Subcutaneous abdominal adipose tissue (tissue), 5 donors: ENCODE data around the gene POLR3C.
A peak's percentile ranks its signal among the peaks of the same experiment; 100 is the strongest.

ENCODE experiments used
- H3K27ac ChIP-seq: one replicate; pipeline ENCODE4 v1.7.0; 2013; ENCODE audit warnings: low read depth, mild to moderate bottlenecking, inconsistent platforms, low read length, moderate library complexity
- H3K27me3 ChIP-seq, 5 donors: one replicate each; pipeline ENCODE4 v1.7.0; 2013; ENCODE audit warnings: low read length in 5 of 5, inconsistent platforms in 1 of 5; ENCODE audit not compliant: control insufficient read depth in 5 of 5, insufficient read depth in 4 of 5
- H3K36me3 ChIP-seq, 5 donors: one replicate each; pipeline ENCODE4 v1.7.0; 2013; ENCODE audit warnings: low read length in 5 of 5; ENCODE audit not compliant: control insufficient read depth in 5 of 5, insufficient read depth in 5 of 5
- H3K4me1 ChIP-seq, 5 donors: one replicate each; pipeline ENCODE4 v1.7.0; 2013; ENCODE audit warnings: low read length in 5 of 5, mild to moderate bottlenecking in 3 of 5, moderate library complexity in 1 of 5; ENCODE audit not compliant: control insufficient read depth in 5 of 5, insufficient read depth in 5 of 5
- H3K4me3 ChIP-seq, 5 donors: one replicate each; pipeline ENCODE4 v1.7.0; 2013; ENCODE audit warnings: low read length in 5 of 5, low read depth in 1 of 5
- H3K9ac ChIP-seq, 5 donors: one replicate each; pipeline ENCODE4 v1.7.0; 2013; ENCODE audit warnings: low read length in 5 of 5, mild to moderate bottlenecking in 4 of 5, moderate library complexity in 3 of 5
- H3K9me3 ChIP-seq, 5 donors: one replicate each; pipeline ENCODE4 v1.7.0; 2013; ENCODE audit warnings: low read length in 5 of 5; ENCODE audit not compliant: control insufficient read depth in 5 of 5
- donor health status: healthy.
- donor health status: healthy.
- donor health status: healthy.
- donor health status: healthy.
- donor health status: healthy.

Gene POLR3C

GRCh38 chr1:145859491-145860023 lies 35.6 kb downstream of the POLR3C start:
- peak overlapping the region; percentile 74 to 90 (median 84) for H3K9ac ChIP-seq
- peaks cover 3 to 23% (median 21%) of the 10 kb centered on the region in 5 donors for H3K36me3 ChIP-seq
- no peaks in the 10 kb centered on the region for H3K9me3 ChIP-seq
- peaks cover 6 to 24% (median 22%) of the 10 kb centered on the region in 5 donors for H3K4me1 ChIP-seq
- peak overlapping the region; percentile 79 for H3K27ac ChIP-seq
- H3K27me3 ChIP-seq = no peaks in the 10 kb centered on the region
- peak overlapping the region; percentile 88 to 97 (median 97) for H3K4me3 ChIP-seq

GRCh38 chr1:145863282-145864018 lies 39.5 kb downstream of the POLR3C start:
- no peak overlapping the region for H3K4me3 ChIP-seq
- peaks cover 4 to 11% (median 7%) of the 10 kb centered on the region in 5 donors for H3K4me1 ChIP-seq
- H3K27me3 ChIP-seq = no peaks in the 10 kb centered on the region
- H3K36me3 ChIP-seq = peaks cover 0 to 16% (median 3%) of the 10 kb centered on the region in 5 donors
- H3K27ac ChIP-seq = no peak overlapping the region
- no peaks in the 10 kb centered on the region for H3K9me3 ChIP-seq
- peak overlapping the region in 1 of 5 donors; percentile 4 for H3K9ac ChIP-seq

- Histone ChIP-seq H3K4me3 (no peak overlapping the region), H3K9ac (no peak overlapping the region), H3K9me3 (no peaks in the 10 kb centered on the region), H3K27me3 (no peaks in the 10 kb centered on the region), H3K36me3 (peaks cover 0 to 16% (median 3%) of the 10 kb centered on the region in 5 donors), H3K4me1 (peaks cover 2 to 23% (median 21%) of the 10 kb centered on the region in 5 donors), H3K27ac (no peak overlapping the region)
Measured at GRCh38 chr1:145868232-145868631, 44.2 kb downstream of the POLR3C start.

- peak overlapping the region; percentile 41 for H3K27ac ChIP-seq
- H3K4me3 ChIP-seq = peak overlapping the region; percentile 64 to 78 (median 76)
- H3K9ac ChIP-seq = peak overlapping the region; percentile 26 to 89 (median 70)
- peaks cover 0 to 4% (median 0%) of the 10 kb centered on the region in 5 donors for H3K27me3 ChIP-seq
- H3K9me3 ChIP-seq = no peaks in the 10 kb centered on the region
- H3K36me3 ChIP-seq = peaks cover 0 to 7% (median under 1%) of the 10 kb centered on the region in 5 donors
- peaks cover 2 to 24% (median 21%) of the 10 kb centered on the region in 5 donors for H3K4me1 ChIP-seq
Measured at GRCh38 chr1:145871994-145872924, 48.3 kb downstream of the POLR3C start.

GRCh38 chr1:145874646-145875045 lies 50.6 kb downstream of the POLR3C start:
- no peaks in the 10 kb centered on the region for H3K9me3 ChIP-seq
- peaks cover 0 to 4% (median 0%) of the 10 kb centered on the region in 5 donors for H3K27me3 ChIP-seq
- H3K9ac ChIP-seq = no peak overlapping the region
- peaks cover 2 to 24% (median 21%) of the 10 kb centered on the region in 5 donors for H3K4me1 ChIP-seq
- no peaks in the 10 kb centered on the region for H3K36me3 ChIP-seq
- no peak overlapping the region for H3K27ac ChIP-seq
- no peak overlapping the region for H3K4me3 ChIP-seq

GRCh38 chr1:145877923-145878486 lies 54.0 kb downstream of the POLR3C start:
- no peaks in the 10 kb centered on the region for H3K9me3 ChIP-seq
- no peaks in the 10 kb centered on the region for H3K36me3 ChIP-seq
- no peak overlapping the region for H3K9ac ChIP-seq
- H3K4me3 ChIP-seq = no peak overlapping the region
- H3K27me3 ChIP-seq = peaks cover 0 to 4% (median 0%) of the 10 kb centered on the region in 5 donors
- H3K4me1 ChIP-seq = peaks cover 0 to 4% (median 3%) of the 10 kb centered on the region in 5 donors
- H3K27ac ChIP-seq = no peak overlapping the region

- H3K36me3 ChIP-seq = no peaks in the 10 kb centered on the region
- H3K4me1 ChIP-seq = no peaks in the 10 kb centered on the region
Measured at GRCh38 chr1:145878724-145879123, 54.7 kb downstream of the POLR3C start.

GRCh38 chr1:145879775-145880174 lies 55.8 kb downstream of the POLR3C start:
- Histone ChIP-seq H3K4me3 (no peak overlapping the region), H3K9me3 (no peaks in the 10 kb centered on the region), H3K27me3 (peaks cover 0 to 4% (median 2%) of the 10 kb centered on the region in 5 donors), H3K27ac (no peak overlapping the region), H3K36me3 (no peaks in the 10 kb centered on the region), H3K9ac (peak overlapping the region in 1 of 5 donors; percentile 20), H3K4me1 (no peaks in the 10 kb centered on the region)

More at GRCh38 chr1:145878724-145879123, 54.7 kb downstream of the POLR3C start:
- Histone ChIP-seq H3K9me3 (no peaks in the 10 kb centered on the region), H3K4me3 (no peak overlapping the region), H3K27ac (no peak overlapping the region), H3K27me3 (peaks cover 0 to 4% (median 2%) of the 10 kb centered on the region in 5 donors), H3K9ac (no peak overlapping the region)

GRCh38 chr1:145884675-145885074 lies 60.7 kb downstream of the POLR3C start:
- no peak overlapping the region for H3K9ac ChIP-seq
- H3K9me3 ChIP-seq = no peaks in the 10 kb centered on the region
- no peak overlapping the region for H3K4me3 ChIP-seq
- H3K36me3 ChIP-seq = no peaks in the 10 kb centered on the region
- H3K27ac ChIP-seq = no peak overlapping the region
- peaks cover 0 to 13% (median 11%) of the 10 kb centered on the region in 5 donors for H3K4me1 ChIP-seq
- H3K27me3 ChIP-seq = peaks cover 0 to 2% (median 0%) of the 10 kb centered on the region in 5 donors
